ENCODE data around the gene FBXW7.

DNA sequence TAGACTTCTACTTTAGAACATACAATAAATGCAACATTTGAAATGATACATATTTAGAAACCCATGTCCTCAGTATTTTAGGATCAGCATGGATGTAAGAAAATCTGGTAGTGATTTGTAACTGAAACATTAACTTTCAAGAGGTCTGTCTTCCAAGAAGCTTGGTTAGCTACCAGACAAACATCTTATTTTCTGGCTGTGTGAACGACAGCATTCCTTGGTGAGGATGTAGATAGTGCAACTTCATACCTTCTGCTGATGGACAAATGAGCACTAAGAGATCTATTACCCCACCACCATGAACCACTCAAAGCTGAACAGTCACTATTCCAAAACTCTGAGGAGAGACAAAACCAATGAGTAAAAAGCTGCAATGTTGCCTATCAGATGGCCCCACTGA is 212.7 kb downstream of the FBXW7 start:
- TF ChIP-seq, protein P1, sequence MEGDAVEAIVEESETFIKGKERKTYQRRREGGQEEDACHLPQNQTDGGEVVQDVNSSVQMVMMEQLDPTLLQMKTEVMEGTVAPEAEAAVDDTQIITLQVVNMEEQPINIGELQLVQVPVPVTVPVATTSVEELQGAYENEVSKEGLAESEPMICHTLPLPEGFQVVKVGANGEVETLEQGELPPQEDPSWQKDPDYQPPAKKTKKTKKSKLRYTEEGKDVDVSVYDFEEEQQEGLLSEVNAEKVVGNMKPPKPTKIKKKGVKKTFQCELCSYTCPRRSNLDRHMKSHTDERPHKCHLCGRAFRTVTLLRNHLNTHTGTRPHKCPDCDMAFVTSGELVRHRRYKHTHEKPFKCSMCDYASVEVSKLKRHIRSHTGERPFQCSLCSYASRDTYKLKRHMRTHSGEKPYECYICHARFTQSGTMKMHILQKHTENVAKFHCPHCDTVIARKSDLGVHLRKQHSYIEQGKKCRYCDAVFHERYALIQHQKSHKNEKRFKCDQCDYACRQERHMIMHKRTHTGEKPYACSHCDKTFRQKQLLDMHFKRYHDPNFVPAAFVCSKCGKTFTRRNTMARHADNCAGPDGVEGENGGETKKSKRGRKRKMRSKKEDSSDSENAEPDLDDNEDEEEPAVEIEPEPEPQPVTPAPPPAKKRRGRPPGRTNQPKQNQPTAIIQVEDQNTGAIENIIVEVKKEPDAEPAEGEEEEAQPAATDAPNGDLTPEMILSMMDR (IDR thresholded peaks at IDR 0.05) = no peak
- no peak for TF ChIP-seq EZH2 (IDR thresholded peaks at IDR 0.05; ENCODE audit: borderline replicate concordance, insufficient read depth, low read depth, low read length, poor library complexity, severe bottlenecking)
